Right lobe of liver (tissue), 6 donors: ENCODE measurements around the gene ZBTB3. TPM values are rescaled to one million over a fixed set of nuclear protein-coding genes. Genes with fewer than 3 reads are reported as not detected.
A peak's percentile ranks its signal among the peaks of the same experiment; 100 is the strongest.

ENCODE experiments used
- ATAC-seq, 4 donors: fragments of 200-7000 bp; cut with Tn5 transposase; one replicate each; pipeline ENCODE4 v1.9.1; 2020; ENCODE audit warnings: mild to moderate bottlenecking in 4 of 4, moderate library complexity in 4 of 4
- DNase-seq, 3 donors: peaks; one replicate each; pipeline ENCODE4 v3.0.0-alpha.2; 2020
- H3K27ac ChIP-seq, 3 donors: fragments of 200-600 bp; one replicate each; pipeline ENCODE4 v1.8.0; 2022
- H3K27me3 ChIP-seq, 2 donors: fragments of 200-600 bp; one replicate each; pipeline ENCODE4 v1.8.0; 2022
- H3K36me3 ChIP-seq, 4 donors: fragments of 200-600 bp; sonication (generic) in 1 of 4; one replicate each; pipeline versions ENCODE4 v1.5.1 to v1.8.0; 2017 to 2022; ENCODE audit warnings: control low read depth in 1 of 4
- H3K4me1 ChIP-seq, 4 donors: fragments of 200-600 bp; sonication (generic) in 1 of 4; one replicate each; pipeline versions ENCODE4 v1.5.1 to v1.8.0; 2017 to 2022; ENCODE audit warnings: control low read depth in 1 of 4
- H3K4me3 ChIP-seq, 3 donors: fragments of 200-600 bp; one replicate each; pipeline ENCODE4 v1.8.0; 2022
- H3K9me3 ChIP-seq, 4 donors: fragments of 200-600 bp; sonication (generic) in 1 of 4; one replicate each; pipeline versions ENCODE4 v1.5.1 to v1.8.0; 2017 to 2022; ENCODE audit warnings: control low read depth in 1 of 4
- CTCF ChIP-seq, 4 donors: fragments of 200-600 bp in 3 of 4; fragments of 450-650 bp in 1 of 4; IDR thresholded peaks; one replicate each; pipeline versions ENCODE4 v1.5.1 to v1.8.0; 2016 to 2022; ENCODE audit warnings: antibody characterized with exemption in 4 of 4, mild to moderate bottlenecking in 2 of 4
- POLR2A ChIP-seq: fragments of 450-650 bp; IDR thresholded peaks from one replicate; pipeline ENCODE4 v1.6.1; 2017; ENCODE audit warnings: antibody characterized with exemption, mild to moderate bottlenecking
- WGBS: methylation state at CpG from one replicate; pipeline ENCODE4 v1.1.6; 2018; ENCODE audit warnings: low coverage, low lambda C conversion rate; ENCODE audit not compliant: insufficient coverage; ENCODE audit errors: missing lambda C conversion rate; 5-methylcytosine and 5-hydroxymethylcytosine counted together
- intact Hi-C, 2 donors: fragments of 100-400 bp; cut with DNase I; formaldehyde crosslinking; loops; one replicate each; pipeline versions ENCODE4 v1.11.2 to v1.14.1; 2022
- total RNA-seq, 6 experiments: library from RNA; depleted of rRNA in 2 of 6; stranded (reverse); fragments of >200 nt in 2 of 6; fragmentation: NEBNext Ultra II Directional in 3 of 6; extraction: Animal tissue kit (Norgen Biotek cat#: 25700) in 3 of 6; gene quantifications; one replicate each; pipeline versions ENCODE4 v1.1.0 to v1.2.4, GENCODE V29; 2016 to 2023
- donor health status: DM: no; HTN: yes; CAD: no.
- donor health status: DM: no; HTN: no; CAD: no.
- donor health status: DM: no; HTN: no; CAD: no.
- donor health status: DM: no; HTN: yes; CAD: no.
- donor health status: DM: no; HTN: yes; CAD: no.

ZBTB3 gene
- total RNA-seq, 6 experiments from 2014 or later = 3.4 to 7.1 (median 4.7) TPM

GRCh38 chr11:62725646-62726045 lies 28.3 kb downstream of the ZBTB3 start:
- Histone ChIP-seq H3K4me3 (peak overlapping the region; percentile 83 to 93 (median 84)), H3K4me1 (peaks cover 0 to 28% (median 14%) of the 10 kb centered on the region in 4 donors), H3K27ac (peak overlapping the region in 2 of 3 donors; percentile 28 to 90), H3K27me3 (no peaks in the 10 kb centered on the region), H3K9me3 (no peaks in the 10 kb centered on the region), H3K36me3 (peaks cover 12 to 36% (median 27%) of the 10 kb centered on the region in 4 donors)
- ATAC-seq = no peak
- intact Hi-C loops = no loop called here
- WGBS = under 1% methylated on average over 7 of the region's 7 CpGs
- no peak for DNase-seq
- TF ChIP-seq POLR2A (no peak), CTCF (IDR thresholded peaks at IDR 0.05) (no peak)

- H3K27ac ChIP-seq = no peak overlapping the region
- intact Hi-C loops = no loop called here
- peaks cover 12 to 50% (median 40%) of the 10 kb centered on the region in 4 donors for H3K36me3 ChIP-seq
- H3K4me1 ChIP-seq = peaks cover 0 to 14% (median 5%) of the 10 kb centered on the region in 4 donors
- WGBS = 65% methylated on average over 8 of the region's 8 CpGs
- TF ChIP-seq POLR2A (no peak), CTCF (IDR thresholded peaks at IDR 0.05) (no peak)
- ATAC-seq (no peak), DNase-seq (no peak)
- H3K4me3 ChIP-seq = peak overlapping the region in 1 of 3 donors; percentile 84
- no peaks in the 10 kb centered on the region for H3K9me3 ChIP-seq
- no peaks in the 10 kb centered on the region for H3K27me3 ChIP-seq
Observed at GRCh38 chr11:62724171-62724570, 29.8 kb downstream of the ZBTB3 start.

- intact Hi-C loops = no loop called here
- Histone ChIP-seq H3K9me3 (no peaks in the 10 kb centered on the region), H3K27ac (no peak overlapping the region), H3K36me3 (peaks cover 12 to 72% (median 56%) of the 10 kb centered on the region in 4 donors), H3K4me3 (no peak overlapping the region), H3K27me3 (no peaks in the 10 kb centered on the region), H3K4me1 (peaks cover 0 to 14% (median 5%) of the 10 kb centered on the region in 4 donors)
- no peak for TF ChIP-seq CTCF (IDR thresholded peaks at IDR 0.05)
- TF ChIP-seq POLR2A = no peak
- 76% methylated on average over 6 of the region's 7 CpGs for WGBS
- ATAC-seq (no peak), DNase-seq (no peak)
Observed at GRCh38 chr11:62721994-62722393, 32.0 kb downstream of the ZBTB3 start.

GRCh38 chr11:62719302-62719978 lies 34.5 kb downstream of the ZBTB3 start:
- WGBS = 68% methylated on average over 2 of the region's 2 CpGs
- Histone ChIP-seq H3K27ac (no peak overlapping the region), H3K4me3 (no peak overlapping the region), H3K9me3 (no peaks in the 10 kb centered on the region), H3K4me1 (peaks cover 0 to 13% (median 3%) of the 10 kb centered on the region in 4 donors), H3K36me3 (peaks cover 12 to 97% (median 72%) of the 10 kb centered on the region in 4 donors), H3K27me3 (no peaks in the 10 kb centered on the region)
- TF ChIP-seq POLR2A = no peak
- no peak for TF ChIP-seq CTCF (IDR thresholded peaks at IDR 0.05)
- intact Hi-C loops = no loop called here
- no peak for ATAC-seq
- no peak for DNase-seq
